HUES64 (cell line): ENCODE data around the gene ABCA3.

Source experiments
- H3K27ac ChIP-seq: 2 replicates; pipeline ENCODE4 v1.7.0; 2013; ENCODE audit warnings: low read depth, low read length, inconsistent platforms
- H3K27me3 ChIP-seq: 2 replicates; pipeline ENCODE4 v1.6.1; 2013; ENCODE audit warnings: mild to moderate bottlenecking, low read length; ENCODE audit not compliant: insufficient read depth
- H3K36me3 ChIP-seq: 2 replicates; pipeline ENCODE4 v1.6.1; 2013; ENCODE audit warnings: mild to moderate bottlenecking, low read length; ENCODE audit not compliant: insufficient read depth
- H3K4me1 ChIP-seq: 2 replicates; pipeline ENCODE4 v1.6.1; 2013; ENCODE audit warnings: mild to moderate bottlenecking, low read length, moderate library complexity; ENCODE audit not compliant: insufficient read depth
- H3K4me3 ChIP-seq: 2 replicates; pipeline ENCODE4 v1.5.1; 2013; ENCODE audit warnings: mild to moderate bottlenecking, low read length, moderate library complexity
- H3K9ac ChIP-seq: 2 replicates; pipeline ENCODE4 v1.6.1; 2013; ENCODE audit warnings: mild to moderate bottlenecking, low read depth, low read length
- H3K9me3 ChIP-seq: 2 replicates; pipeline ENCODE4 v1.6.1; 2013; ENCODE audit warnings: low read depth, low read length; ENCODE audit not compliant: insufficient read depth
- WGBS: fragments of 150-250, 120-280 bp; methylation state at CpG from one replicate; pipeline ENCODE4 v1.1.7; 2013; ENCODE audit warnings: missing lambda C conversion rate; 5-methylcytosine and 5-hydroxymethylcytosine counted together

The ABCA3 gene

GRCh38 chr16:2350500-2350899 lies 10.0 kb upstream of the ABCA3 start:
- Histone ChIP-seq H3K9me3 (no peaks in the 10 kb centered on the region), H3K9ac (no peak overlapping the region), H3K4me1 (no peaks in the 10 kb centered on the region), H3K27me3 (no peaks in the 10 kb centered on the region; the same call in 1 of the 2 replicates), H3K27ac (no peak overlapping the region), H3K4me3 (no peak overlapping the region), H3K36me3 (no peaks in the 10 kb centered on the region)
- WGBS: 82% methylated on average over 1 of the region's 1 CpG

GRCh38 chr16:2343211-2343610 lies 2.7 kb upstream of the ABCA3 start:
- no peaks in the 10 kb centered on the region for H3K4me1 ChIP-seq
- H3K27ac ChIP-seq: no peak overlapping the region
- 84% methylated on average over 1 of the region's 1 CpG for WGBS
- H3K36me3 ChIP-seq: no peaks in the 10 kb centered on the region
- H3K9ac ChIP-seq: no peak overlapping the region
- H3K4me3 ChIP-seq: no peak overlapping the region
- no peaks in the 10 kb centered on the region for H3K9me3 ChIP-seq
- H3K27me3 ChIP-seq: peaks cover 48% of the 10 kb centered on the region

- Histone ChIP-seq H3K27me3 (peaks cover 56% of the 10 kb centered on the region), H3K27ac (no peak overlapping the region), H3K36me3 (no peaks in the 10 kb centered on the region), H3K4me1 (no peaks in the 10 kb centered on the region), H3K9me3 (no peaks in the 10 kb centered on the region), H3K9ac (no peak overlapping the region), H3K4me3 (0 out of 2 replicates have a peak overlapping the region, but pooled peaks have one; percentile 12)
- WGBS: 89% methylated on average over 77 of the region's 77 CpGs
Observed at GRCh38 chr16:2341456-2342447, 1.2 kb upstream of the ABCA3 start.

GRCh38 chr16:2339521-2340484 lies 725 bp downstream of the ABCA3 start:
- H3K27me3 ChIP-seq: peaks cover 56% of the 10 kb centered on the region
- H3K4me1 ChIP-seq: no peaks in the 10 kb centered on the region
- H3K4me3 ChIP-seq: peak overlapping the region; percentile 64
- no peak overlapping the region for H3K27ac ChIP-seq
- peak overlapping the region; percentile 20; the same call in 1 of the 2 replicates for H3K9ac ChIP-seq
- no peaks in the 10 kb centered on the region for H3K9me3 ChIP-seq
- 6% methylated on average over 98 of the region's 98 CpGs for WGBS
- no peaks in the 10 kb centered on the region for H3K36me3 ChIP-seq

GRCh38 chr16:2337431-2338296 lies 2.9 kb downstream of the ABCA3 start:
- WGBS: 92% methylated on average over 15 of the region's 15 CpGs
- Histone ChIP-seq H3K27ac (no peak overlapping the region), H3K9ac (no peak overlapping the region), H3K36me3 (no peaks in the 10 kb centered on the region), H3K27me3 (peaks cover 42% of the 10 kb centered on the region), H3K4me1 (no peaks in the 10 kb centered on the region), H3K9me3 (no peaks in the 10 kb centered on the region), H3K4me3 (no peak overlapping the region)

- Histone ChIP-seq H3K27me3 (peaks cover 28% of the 10 kb centered on the region), H3K36me3 (no peaks in the 10 kb centered on the region), H3K4me1 (no peaks in the 10 kb centered on the region), H3K9me3 (no peaks in the 10 kb centered on the region), H3K4me3 (no peak overlapping the region), H3K27ac (no peak overlapping the region), H3K9ac (no peak overlapping the region)
- 92% methylated on average over 8 of the region's 8 CpGs for WGBS
Observed at GRCh38 chr16:2335286-2335895, 5.1 kb downstream of the ABCA3 start.

GRCh38 chr16:2333772-2334379 lies 6.7 kb downstream of the ABCA3 start:
- WGBS: 80% methylated on average over 17 of the region's 17 CpGs
- H3K4me3 ChIP-seq: no peak overlapping the region
- no peak overlapping the region for H3K27ac ChIP-seq
- H3K4me1 ChIP-seq: no peaks in the 10 kb centered on the region
- H3K27me3 ChIP-seq: peaks cover 15% of the 10 kb centered on the region
- H3K9ac ChIP-seq: no peak overlapping the region
- H3K36me3 ChIP-seq: no peaks in the 10 kb centered on the region
- H3K9me3 ChIP-seq: no peaks in the 10 kb centered on the region

GRCh38 chr16:2333231-2333630 lies 7.3 kb downstream of the ABCA3 start:
- no peaks in the 10 kb centered on the region for H3K36me3 ChIP-seq
- H3K9me3 ChIP-seq: no peaks in the 10 kb centered on the region
- no peak overlapping the region for H3K9ac ChIP-seq
- H3K27me3 ChIP-seq: peaks cover 9% of the 10 kb centered on the region
- no peaks in the 10 kb centered on the region for H3K4me1 ChIP-seq
- H3K27ac ChIP-seq: no peak overlapping the region
- no peak overlapping the region for H3K4me3 ChIP-seq
- 93% methylated on average over 9 of the region's 9 CpGs for WGBS

GRCh38 chr16:2331931-2332267 lies 8.6 kb downstream of the ABCA3 start:
- H3K9me3 ChIP-seq: no peaks in the 10 kb centered on the region
- no peak overlapping the region for H3K9ac ChIP-seq
- H3K4me3 ChIP-seq: no peak overlapping the region
- no peaks in the 10 kb centered on the region for H3K36me3 ChIP-seq
- WGBS: 90% methylated on average over 5 of the region's 5 CpGs
- no peak overlapping the region for H3K27ac ChIP-seq
- H3K4me1 ChIP-seq: no peaks in the 10 kb centered on the region
- no peaks in the 10 kb centered on the region for H3K27me3 ChIP-seq
